WTC11 (cell line): ENCODE measurements around the gene FHAD1. TPM values are rescaled to one million over a fixed set of nuclear protein-coding genes. Genes with fewer than 3 reads are reported as not detected.

Experiments
- ATAC-seq: fragments of 200-7000 bp; cut with Tn5 transposase; 2 replicates; pipeline ENCODE4 v1.10.0; 2021; ENCODE audit warnings: mild to moderate bottlenecking, moderate library complexity
- CTCF ChIA-PET: fragments of 300-600 bp; sonication (Branson Sonifier 250); formaldehyde crosslinking; loops from one replicate; lab custom pipeline; 2021; ENCODE audit warnings: antibody characterized with exemption; lab: Charles Lee
- POLR2A ChIA-PET: fragments of 350-600 bp; sonication (Branson Sonifier 250); formaldehyde crosslinking; loops from one replicate; lab custom pipeline; 2021; ENCODE audit warnings: antibody characterized with exemption; lab: Charles Lee
- DNase-seq: peaks from one replicate; pipeline ENCODE4 v3.0.0; 2021; ENCODE audit warnings: low spot score
- H3K27ac Mint-ChIP-seq: 2 replicates; pipeline ENCODE4 v1.8.0; 2021; ENCODE audit warnings: mixed read lengths
- H3K27me3 Mint-ChIP-seq: 2 replicates; pipeline ENCODE4 v1.8.0; 2021; ENCODE audit warnings: low read depth, mild to moderate bottlenecking, moderate library complexity, mixed read lengths
- H3K36me3 Mint-ChIP-seq: 2 replicates; pipeline ENCODE4 v1.8.0; 2021; ENCODE audit warnings: mixed read lengths
- H3K4me1 Mint-ChIP-seq: 2 replicates; pipeline ENCODE4 v1.8.0; 2022; ENCODE audit warnings: mixed read lengths
- H3K4me3 Mint-ChIP-seq: 2 replicates; pipeline ENCODE4 v1.8.0; 2021; ENCODE audit warnings: mild to moderate bottlenecking, moderate library complexity, mixed read lengths
- H3K9me3 Mint-ChIP-seq: 2 replicates; pipeline ENCODE4 v1.8.0; 2021; ENCODE audit warnings: mixed read lengths
- ESRRA ChIP-seq: sonication (generic); formaldehyde crosslinking; IDR thresholded peaks from 2 replicates; pipeline ENCODE4 v1.8.1; 2022; ENCODE audit warnings: mild to moderate bottlenecking, missing genetic modification reagents, borderline replicate concordance
- FOXJ3 ChIP-seq: sonication (generic); formaldehyde crosslinking; IDR thresholded peaks from 2 replicates; pipeline ENCODE4 v1.9.0; 2021; ENCODE audit warnings: missing genetic modification reagents, mild to moderate bottlenecking, borderline replicate concordance
- GRHL2 ChIP-seq: fragments of 250-450 bp; sonication (Bioruptor Pico); IDR thresholded peaks from 2 replicates; pipeline ENCODE4 v1.8.0; 2022; ENCODE audit warnings: mild to moderate bottlenecking, moderate library complexity; ENCODE audit not compliant: insufficient replicate concordance, severe bottlenecking
- KAT7 ChIP-seq: sonication (generic); formaldehyde crosslinking; IDR thresholded peaks from 2 replicates; pipeline ENCODE4 v1.8.1; 2023; ENCODE audit warnings: missing genetic modification reagents, mild to moderate bottlenecking, borderline replicate concordance
- MLX ChIP-seq: sonication (generic); formaldehyde crosslinking; IDR thresholded peaks from 2 replicates; pipeline ENCODE4 v1.8.1; 2023; ENCODE audit warnings: mild to moderate bottlenecking, missing genetic modification reagents, moderate library complexity
- MYBL2 ChIP-seq: sonication (generic); formaldehyde crosslinking; IDR thresholded peaks from 2 replicates; pipeline ENCODE4 v1.8.1; 2023; ENCODE audit warnings: mild to moderate bottlenecking, moderate library complexity, missing genetic modification reagents
- NFYB ChIP-seq: sonication (generic); formaldehyde crosslinking; conservative IDR thresholded peaks from 2 replicates; pipeline ENCODE4 v1.8.0; 2022; ENCODE audit warnings: low read depth, missing genetic modification reagents
- OVOL2 ChIP-seq: fragments of 250-450 bp; sonication (Bioruptor Pico); IDR thresholded peaks from 2 replicates; pipeline ENCODE4 v1.9.0; 2021; ENCODE audit warnings: mild to moderate bottlenecking, borderline replicate concordance
- SMAD3 ChIP-seq: sonication (generic); formaldehyde crosslinking; IDR thresholded peaks from 2 replicates; pipeline ENCODE4 v1.8.0; 2022; ENCODE audit warnings: missing genetic modification reagents, mild to moderate bottlenecking, borderline replicate concordance
- TEAD4 ChIP-seq: sonication (generic); formaldehyde crosslinking; IDR thresholded peaks from 2 replicates; pipeline ENCODE4 v1.8.0; 2022; ENCODE audit warnings: mild to moderate bottlenecking, missing genetic modification reagents
- ZNF232 ChIP-seq: sonication (generic); formaldehyde crosslinking; IDR thresholded peaks from 2 replicates; pipeline ENCODE4 v1.8.0; 2022; ENCODE audit warnings: mild to moderate bottlenecking, missing genetic modification reagents
- ZNF396 ChIP-seq: fragments of 250-450 bp; sonication (Bioruptor Pico); IDR thresholded peaks from 2 replicates; pipeline ENCODE4 v1.8.0; 2021; ENCODE audit warnings: mild to moderate bottlenecking, moderate library complexity, borderline replicate concordance
- ZNF423 ChIP-seq: fragments of 250-450 bp; sonication (Bioruptor Pico); IDR thresholded peaks from 2 replicates; pipeline ENCODE4 v2.1.2; 2022; ENCODE audit warnings: mild to moderate bottlenecking, moderate library complexity
- total RNA-seq: library from RNA; stranded (reverse); gene quantifications from 3 replicates; pipeline ENCODE4 v1.2.3, GENCODE V29; 2021
- TF ChIP-seq, protein P1 (sequence below): sonication (generic); formaldehyde crosslinking; IDR thresholded peaks from 2 replicates; pipeline ENCODE4 v1.8.0; 2022; ENCODE audit warnings: missing genetic modification reagents
- TF ChIP-seq, protein P2 (sequence below): sonication (generic); formaldehyde crosslinking; IDR thresholded peaks from 2 replicates; pipeline ENCODE4 v1.8.1; 2023; ENCODE audit warnings: mild to moderate bottlenecking, missing genetic modification reagents, moderate library complexity
- TF ChIP-seq, protein P3 (sequence below): sonication (generic); formaldehyde crosslinking; IDR thresholded peaks from 2 replicates; pipeline ENCODE4 v1.8.1; 2022; ENCODE audit warnings: missing genetic modification reagents, borderline replicate concordance

FHAD1 gene
- total RNA-seq, 1 experiment from 2014 or later: 3.0 TPM

DNA sequence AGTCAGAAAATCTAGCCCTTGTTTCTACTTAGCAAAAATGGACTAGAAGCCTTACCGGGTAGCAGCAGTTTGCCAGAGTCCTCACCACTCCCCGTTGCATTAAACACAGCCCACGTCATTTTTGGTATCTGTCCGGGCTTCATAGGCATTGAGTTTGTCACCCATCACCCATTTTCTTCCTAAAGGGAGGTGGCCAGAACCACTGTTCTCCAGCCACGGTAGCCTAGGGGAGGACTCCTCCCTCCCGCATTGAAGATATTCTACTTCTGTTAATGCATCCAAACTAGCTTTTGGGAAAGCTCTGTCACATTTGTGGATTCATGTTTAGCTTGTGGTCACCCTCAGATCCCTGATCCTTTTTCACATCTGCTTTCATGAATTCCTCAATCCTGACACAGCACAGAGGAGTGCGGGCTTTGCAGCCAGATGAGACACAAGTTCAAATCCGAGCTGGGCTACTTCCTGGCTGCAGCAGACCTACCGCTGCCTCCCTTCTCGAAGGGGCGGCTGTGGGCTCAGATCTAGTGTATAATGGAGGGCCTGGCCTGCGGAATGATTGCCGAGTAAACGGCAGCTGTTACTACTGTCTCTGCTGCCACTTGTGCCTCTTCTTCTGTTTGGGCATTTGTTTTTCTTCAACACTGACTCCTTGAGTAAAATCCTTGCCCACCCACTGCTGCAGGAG is 99.5 kb downstream of the FHAD1 start (continued):
- TF ChIP-seq, protein P1, sequence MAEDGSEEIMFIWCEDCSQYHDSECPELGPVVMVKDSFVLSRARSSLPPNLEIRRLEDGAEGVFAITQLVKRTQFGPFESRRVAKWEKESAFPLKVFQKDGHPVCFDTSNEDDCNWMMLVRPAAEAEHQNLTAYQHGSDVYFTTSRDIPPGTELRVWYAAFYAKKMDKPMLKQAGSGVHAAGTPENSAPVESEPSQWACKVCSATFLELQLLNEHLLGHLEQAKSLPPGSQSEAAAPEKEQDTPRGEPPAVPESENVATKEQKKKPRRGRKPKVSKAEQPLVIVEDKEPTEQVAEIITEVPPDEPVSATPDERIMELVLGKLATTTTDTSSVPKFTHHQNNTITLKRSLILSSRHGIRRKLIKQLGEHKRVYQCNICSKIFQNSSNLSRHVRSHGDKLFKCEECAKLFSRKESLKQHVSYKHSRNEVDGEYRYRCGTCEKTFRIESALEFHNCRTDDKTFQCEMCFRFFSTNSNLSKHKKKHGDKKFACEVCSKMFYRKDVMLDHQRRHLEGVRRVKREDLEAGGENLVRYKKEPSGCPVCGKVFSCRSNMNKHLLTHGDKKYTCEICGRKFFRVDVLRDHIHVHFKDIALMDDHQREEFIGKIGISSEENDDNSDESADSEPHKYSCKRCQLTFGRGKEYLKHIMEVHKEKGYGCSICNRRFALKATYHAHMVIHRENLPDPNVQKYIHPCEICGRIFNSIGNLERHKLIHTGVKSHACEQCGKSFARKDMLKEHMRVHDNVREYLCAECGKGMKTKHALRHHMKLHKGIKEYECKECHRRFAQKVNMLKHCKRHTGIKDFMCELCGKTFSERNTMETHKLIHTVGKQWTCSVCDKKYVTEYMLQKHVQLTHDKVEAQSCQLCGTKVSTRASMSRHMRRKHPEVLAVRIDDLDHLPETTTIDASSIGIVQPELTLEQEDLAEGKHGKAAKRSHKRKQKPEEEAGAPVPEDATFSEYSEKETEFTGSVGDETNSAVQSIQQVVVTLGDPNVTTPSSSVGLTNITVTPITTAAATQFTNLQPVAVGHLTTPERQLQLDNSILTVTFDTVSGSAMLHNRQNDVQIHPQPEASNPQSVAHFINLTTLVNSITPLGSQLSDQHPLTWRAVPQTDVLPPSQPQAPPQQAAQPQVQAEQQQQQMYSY (CRISPR knock-in tag): no peak
- TF ChIP-seq MLX (CRISPR knock-in tag) (no peak), NFYB (CRISPR knock-in tag) (no peak)
- TF ChIP-seq, protein P2, sequence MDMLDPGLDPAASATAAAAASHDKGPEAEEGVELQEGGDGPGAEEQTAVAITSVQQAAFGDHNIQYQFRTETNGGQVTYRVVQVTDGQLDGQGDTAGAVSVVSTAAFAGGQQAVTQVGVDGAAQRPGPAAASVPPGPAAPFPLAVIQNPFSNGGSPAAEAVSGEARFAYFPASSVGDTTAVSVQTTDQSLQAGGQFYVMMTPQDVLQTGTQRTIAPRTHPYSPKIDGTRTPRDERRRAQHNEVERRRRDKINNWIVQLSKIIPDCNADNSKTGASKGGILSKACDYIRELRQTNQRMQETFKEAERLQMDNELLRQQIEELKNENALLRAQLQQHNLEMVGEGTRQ: no peak
- TF ChIP-seq, all 79 proteins: peak for 0

DNA sequence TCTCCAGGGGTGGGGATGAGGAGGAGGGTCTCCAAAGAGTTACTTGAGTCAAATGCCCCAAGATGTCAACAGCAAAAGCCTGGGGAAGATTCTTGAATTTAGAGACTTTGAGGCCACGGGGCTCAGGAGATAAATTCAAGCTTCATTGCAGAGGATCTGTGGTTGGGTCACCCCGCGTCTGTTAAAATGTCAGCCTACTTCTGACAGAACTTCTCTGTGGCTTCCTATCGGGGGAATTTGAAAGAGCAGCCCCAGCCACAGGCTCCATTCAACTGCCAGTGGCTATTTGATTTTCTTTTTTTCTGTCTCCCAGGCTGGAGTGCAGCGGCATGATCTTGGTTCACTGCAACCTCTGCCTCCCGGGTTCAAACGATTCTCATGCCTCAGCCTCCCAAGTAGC is 100.2 kb downstream of the FHAD1 start:
- ChIA-PET CTCF (interaction anchor here (0.6 to 1.5 kb wide), 2 partner anchors 24 to 84 kb away, joined by 3 to 4 read pairs; no protein-coding TSS in a partner anchor), POLR2A (no interaction called here)

GRCh38 chr1:15348648-15349047 is 101.6 kb downstream of the FHAD1 start:
- H3K4me3 Mint-ChIP-seq: no peak overlapping the region
- ChIA-PET POLR2A (no interaction called here), CTCF (no interaction called here)
- H3K4me1 Mint-ChIP-seq: peaks cover 2% of the 10 kb centered on the region; the same call in 1 of the 2 replicates
- no peaks in the 10 kb centered on the region for H3K36me3 Mint-ChIP-seq
- ATAC-seq: no peak
- DNase-seq: no peak
- H3K27ac Mint-ChIP-seq: no peak overlapping the region
- H3K27me3 Mint-ChIP-seq: no peaks in the 10 kb centered on the region
- TF ChIP-seq KAT7 (CRISPR knock-in tag): no peak
- TF ChIP-seq FOXJ3 (CRISPR knock-in tag): no peak
- no peak for TF ChIP-seq ESRRA (CRISPR knock-in tag)
- no peak for TF ChIP-seq ZNF232 (CRISPR knock-in tag)
- H3K9me3 Mint-ChIP-seq: no peaks in the 10 kb centered on the region

More for the DNA sequence above, 100.2 kb downstream of the FHAD1 start:
- H3K9me3 Mint-ChIP-seq: no peaks in the 10 kb centered on the region
- ATAC-seq (no peak), DNase-seq (no peak)
- H3K4me3 Mint-ChIP-seq: no peak overlapping the region
- H3K36me3 Mint-ChIP-seq: no peaks in the 10 kb centered on the region
- TF ChIP-seq TEAD4 (CRISPR knock-in tag): no peak
- no peak overlapping the region for H3K27ac Mint-ChIP-seq
- H3K27me3 Mint-ChIP-seq: no peaks in the 10 kb centered on the region
- H3K4me1 Mint-ChIP-seq: peaks cover 5% of the 10 kb centered on the region; the same call in 1 of the 2 replicates

DNA sequence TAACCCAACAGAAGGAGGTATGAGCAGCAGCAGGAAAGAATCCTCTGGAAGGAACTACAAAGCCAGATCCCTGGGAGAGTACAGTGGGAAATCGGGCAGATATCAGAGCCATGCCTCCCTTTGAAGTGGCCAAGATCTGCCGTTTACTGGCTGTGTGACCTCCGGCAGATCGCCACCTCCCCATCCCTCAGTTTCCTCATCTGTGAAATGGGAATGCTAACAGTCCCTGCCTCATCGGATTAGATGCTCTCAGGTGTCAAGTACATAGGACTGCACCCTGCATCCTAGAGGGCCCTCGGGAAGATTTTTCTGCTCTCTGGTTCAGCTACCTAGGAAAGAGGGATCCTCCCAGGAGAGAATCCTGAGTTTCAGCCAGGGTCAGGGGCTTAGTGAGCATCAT is 102.1 kb downstream of the FHAD1 start:
- no peak for TF ChIP-seq ZNF396 (CRISPR knock-in tag)
- no peak for TF ChIP-seq OVOL2 (CRISPR knock-in tag)
- no peak for TF ChIP-seq GRHL2 (CRISPR knock-in tag)
- TF ChIP-seq, protein P3, sequence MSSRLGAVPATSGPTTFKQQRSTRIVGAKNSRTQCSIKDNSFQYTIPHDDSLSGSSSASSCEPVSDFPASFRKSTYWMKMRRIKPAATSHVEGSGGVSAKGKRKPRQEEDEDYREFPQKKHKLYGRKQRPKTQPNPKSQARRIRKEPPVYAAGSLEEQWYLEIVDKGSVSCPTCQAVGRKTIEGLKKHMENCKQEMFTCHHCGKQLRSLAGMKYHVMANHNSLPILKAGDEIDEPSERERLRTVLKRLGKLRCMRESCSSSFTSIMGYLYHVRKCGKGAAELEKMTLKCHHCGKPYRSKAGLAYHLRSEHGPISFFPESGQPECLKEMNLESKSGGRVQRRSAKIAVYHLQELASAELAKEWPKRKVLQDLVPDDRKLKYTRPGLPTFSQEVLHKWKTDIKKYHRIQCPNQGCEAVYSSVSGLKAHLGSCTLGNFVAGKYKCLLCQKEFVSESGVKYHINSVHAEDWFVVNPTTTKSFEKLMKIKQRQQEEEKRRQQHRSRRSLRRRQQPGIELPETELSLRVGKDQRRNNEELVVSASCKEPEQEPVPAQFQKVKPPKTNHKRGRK: no peak
- no peak for TF ChIP-seq FOXJ3 (CRISPR knock-in tag)
- TF ChIP-seq ZNF423 (CRISPR knock-in tag): no peak
- TF ChIP-seq MYBL2 (CRISPR knock-in tag): no peak
- TF ChIP-seq SMAD3 (CRISPR knock-in tag): no peak
- TF ChIP-seq, all 79 proteins: peak for 0
- Mint-ChIP-seq H3K27ac (no peak overlapping the region), H3K4me1 (no peaks in the 10 kb centered on the region), H3K27me3 (no peaks in the 10 kb centered on the region), H3K9me3 (no peaks in the 10 kb centered on the region), H3K4me3 (no peak overlapping the region), H3K36me3 (no peaks in the 10 kb centered on the region)
- ChIA-PET CTCF (no interaction called here), POLR2A (no interaction called here)
- no peak for DNase-seq
- no peak for ATAC-seq
